Heart left ventricle (tissue), 13 donors: ENCODE measurements around the gene TMEM254.
"Not testable (repeated sequence)": the region's sequence is repeated elsewhere in the genome, so short reads cannot be mapped to it uniquely, and the experiment has no call there.

Experiments used
- CTCF ChIP-seq, 12 donors: fragments of 200-600 bp; sonication (generic) in 4 of 12; IDR thresholded peaks; one replicate each; pipeline versions ENCODE4 v1.5.0 to v1.8.0; 2018 to 2022; ENCODE audit warnings: antibody characterized with exemption in 12 of 12, mild to moderate bottlenecking in 5 of 12
- POLR2A ChIP-seq, 2 donors: fragments of 450-650 bp; IDR thresholded peaks; one replicate each; pipeline ENCODE4 v1.6.1; 2017; ENCODE audit warnings: antibody characterized with exemption in 2 of 2, mild to moderate bottlenecking in 2 of 2, moderate library complexity in 2 of 2
- donor health status: ischemic (EF 13 %, LVEDD 7.1; RV severe dilation, severe dysfunction).
- donor health status: DM: no; HTN: yes; CAD: no.
- donor health status: DM: no; HTN: no; CAD: no.
- donor health status: ischemic (EF 25% LVEDD 6.9; RV normal size, moderate dysfunction).
- donor health status: ischemic (EF 25% LVEDD 5.7; RV mildly dilated, moderate dysfunction).
- donor health status: ischemic (EF 35%, LVEDD 5.7; RV mildly dilated, moderate dysfunction).
- donor health status: nonischemic (EF 11% LVEDD 7.7; RV severe dilation, severe dysfunction).
- donor health status: DM: yes; HTN: yes; CAD: no.
- donor health status: PGD.
- donor health status: ischemic (EF 29% LVEDD 5.4; RV normal size, mild dysfunction).
- donor health status: nonischemic (EF 23%, LVEDD 6.1; RV moderate dilation, normal function).

GRCh38 chr10:80029205-80029604 is 49.3 kb upstream of the TMEM254 start:
- not testable (repeated sequence) for TF ChIP-seq CTCF, POLR2A (IDR thresholded peaks at IDR 0.05)
